GM12875 (cell line): ENCODE data around the gene LRRIQ1.

Experiments
- H3K4me3 ChIP-seq: one replicate; pipeline ENCODE4 v1.5.1; 2011; ENCODE audit warnings: low read depth, low read length, control low read depth
- TF ChIP-seq, protein P1 (sequence below): IDR thresholded peaks from 2 replicates; pipeline ENCODE4 v1.5.1; 2011; ENCODE audit warnings: low read depth, mild to moderate bottlenecking, control low read depth, inconsistent platforms, low read length, moderate library complexity, borderline replicate concordance; ENCODE audit not compliant: insufficient read depth

The LRRIQ1 gene

GRCh38 chr12:85273381-85274314, 237.5 kb downstream of the LRRIQ1 start:
- no peak overlapping the region for H3K4me3 ChIP-seq
- TF ChIP-seq, protein P1, sequence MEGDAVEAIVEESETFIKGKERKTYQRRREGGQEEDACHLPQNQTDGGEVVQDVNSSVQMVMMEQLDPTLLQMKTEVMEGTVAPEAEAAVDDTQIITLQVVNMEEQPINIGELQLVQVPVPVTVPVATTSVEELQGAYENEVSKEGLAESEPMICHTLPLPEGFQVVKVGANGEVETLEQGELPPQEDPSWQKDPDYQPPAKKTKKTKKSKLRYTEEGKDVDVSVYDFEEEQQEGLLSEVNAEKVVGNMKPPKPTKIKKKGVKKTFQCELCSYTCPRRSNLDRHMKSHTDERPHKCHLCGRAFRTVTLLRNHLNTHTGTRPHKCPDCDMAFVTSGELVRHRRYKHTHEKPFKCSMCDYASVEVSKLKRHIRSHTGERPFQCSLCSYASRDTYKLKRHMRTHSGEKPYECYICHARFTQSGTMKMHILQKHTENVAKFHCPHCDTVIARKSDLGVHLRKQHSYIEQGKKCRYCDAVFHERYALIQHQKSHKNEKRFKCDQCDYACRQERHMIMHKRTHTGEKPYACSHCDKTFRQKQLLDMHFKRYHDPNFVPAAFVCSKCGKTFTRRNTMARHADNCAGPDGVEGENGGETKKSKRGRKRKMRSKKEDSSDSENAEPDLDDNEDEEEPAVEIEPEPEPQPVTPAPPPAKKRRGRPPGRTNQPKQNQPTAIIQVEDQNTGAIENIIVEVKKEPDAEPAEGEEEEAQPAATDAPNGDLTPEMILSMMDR, result no peak

- H3K4me3 ChIP-seq, result no peak overlapping the region
- TF ChIP-seq, protein P1, result no peak
Observed at GRCh38 chr12:85274315-85274651, 238.1 kb downstream of the LRRIQ1 start.

DNA sequence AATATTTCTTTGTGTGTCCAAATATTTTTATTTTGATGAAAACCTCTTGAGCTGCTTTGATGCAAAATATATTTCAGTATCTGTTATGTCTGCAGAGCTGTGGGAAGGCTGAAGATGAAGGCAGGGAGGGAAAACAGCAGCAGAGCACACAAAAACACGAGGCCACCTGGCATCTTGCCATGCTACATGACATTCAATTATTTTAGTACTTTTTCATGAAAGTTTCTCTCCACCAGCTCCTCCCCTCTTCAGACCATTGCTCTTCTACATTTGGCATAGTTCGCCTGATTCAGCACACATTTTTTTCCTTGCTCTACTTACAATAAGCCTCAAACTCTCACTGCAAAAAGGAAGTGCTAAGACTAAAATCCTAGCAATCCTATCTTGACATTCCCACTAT, 239.2 kb downstream of the LRRIQ1 start:
- TF ChIP-seq, protein P1, result no peak
- no peak overlapping the region for H3K4me3 ChIP-seq

DNA sequence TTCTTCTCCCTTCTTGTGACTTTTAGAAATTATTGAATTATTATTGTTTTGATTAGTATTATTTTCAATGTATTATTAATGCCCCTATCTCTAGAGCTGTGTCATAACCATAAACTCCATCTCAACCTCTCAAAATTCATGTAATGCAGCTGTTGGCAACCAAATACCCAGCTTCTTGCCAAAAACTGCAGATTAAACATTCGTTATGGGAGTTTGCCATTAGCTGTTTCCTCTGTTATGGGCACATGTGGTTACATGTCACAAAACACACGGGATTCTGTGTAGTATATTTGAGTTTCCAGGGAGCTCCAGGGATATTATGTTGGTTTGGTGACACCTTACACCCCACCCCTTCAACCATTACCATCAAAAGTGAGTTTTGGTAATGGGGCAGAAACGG, 241.0 kb downstream of the LRRIQ1 start:
- no peak overlapping the region for H3K4me3 ChIP-seq
- TF ChIP-seq, protein P1, result no peak

DNA sequence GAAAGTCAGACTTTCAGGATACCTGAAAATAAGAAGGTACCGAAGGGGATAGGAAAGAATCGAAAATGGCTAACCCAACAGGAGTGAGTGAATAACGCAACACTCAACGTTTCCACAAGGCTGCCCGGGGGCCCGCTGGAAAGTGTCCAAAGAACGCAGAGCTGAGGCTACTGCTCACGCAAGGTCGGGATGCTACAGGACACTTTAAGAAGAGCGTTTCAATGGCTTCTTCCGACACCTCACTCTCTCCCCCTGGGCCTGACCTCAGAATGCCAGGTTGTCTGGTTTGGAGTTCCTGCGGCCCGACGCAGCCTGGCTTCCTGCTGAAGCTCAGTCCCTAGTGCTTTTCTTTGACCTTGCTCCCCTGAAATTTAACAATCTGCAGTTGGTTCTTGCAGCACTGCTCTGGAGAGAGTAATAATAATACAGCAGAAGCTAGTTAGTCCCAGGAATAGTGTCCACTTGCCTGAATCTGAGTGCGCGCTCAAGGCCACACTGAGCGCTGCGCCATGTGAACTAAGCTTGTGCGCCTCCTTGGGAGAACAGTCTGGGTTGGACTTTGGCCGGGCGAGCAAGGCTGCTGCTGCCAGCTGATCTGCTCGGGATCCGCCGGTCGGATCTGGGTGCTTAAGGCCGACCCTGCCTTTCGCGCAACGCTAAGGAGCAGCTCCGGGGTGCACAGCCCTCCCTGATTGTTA, 241.9 kb downstream of the LRRIQ1 start:
- H3K4me3 ChIP-seq, result no peak overlapping the region

GRCh38 chr12:85278598-85279448, 242.7 kb downstream of the LRRIQ1 start:
- no peak overlapping the region for H3K4me3 ChIP-seq
- TF ChIP-seq, protein P1, result no peak

More for the DNA sequence above, 241.9 kb downstream of the LRRIQ1 start:
- TF ChIP-seq, protein P1, result no peak
